K562 (cell line): Measurements from ENCODE around the gene TOMM70. TPM values are rescaled to one million over a fixed set of nuclear protein-coding genes. Genes with fewer than 3 reads are reported as not detected.

Source experiments
- BACH1 ChIP-seq: fragments of 200-800 bp; sonication (Bioruptor generic); IDR thresholded peaks from 2 replicates; pipeline ENCODE4 v1.6.1; 2016; ENCODE audit warnings: missing genetic modification characterization, missing compliant biosample characterization
- COPS2 ChIP-seq: fragments of 450-650 bp; conservative IDR thresholded peaks from 2 replicates; pipeline ENCODE4 v1.6.1; 2016; ENCODE audit warnings: mild to moderate bottlenecking, moderate library complexity
- HBP1 ChIP-seq: fragments of 450-650 bp; formaldehyde crosslinking; IDR thresholded peaks from 2 replicates; pipeline ENCODE4 v1.4.0; 2022; ENCODE audit warnings: missing genetic modification characterization
- RCOR1 ChIP-seq, 2 experiments: IDR thresholded peaks; 2 replicates each; pipeline ENCODE4 v1.6.1; 2012; ENCODE audit warnings: low read depth in 2 of 2, low read length in 2 of 2, borderline replicate concordance in 1 of 2, improper control_type of control experiment in 1 of 2
- STAG1 ChIP-seq: sonication (generic); formaldehyde crosslinking; IDR thresholded peaks from 2 replicates; pipeline ENCODE4 v1.5.0; 2020; ENCODE audit warnings: missing genetic modification reagents, borderline replicate concordance
- ZBTB2 ChIP-seq: fragments of 450-650 bp; IDR thresholded peaks from 2 replicates; pipeline ENCODE4 v1.6.1; 2016; ENCODE audit warnings: antibody characterized with exemption
- polyA plus RNA-seq, 8 experiments: library from polyadenylated mRNA; depleted of rRNA in 4 of 8; stranded (reverse) in 5 of 8; unstranded in 3 of 8; fragments of >200 nt; fragmentation: Nextera tagmentation in 2 of 8; fragmentation: Illumina TruSeq in 1 of 8; extraction: Ambion mirVana in 2 of 8; extraction: Trizol in 1 of 8; gene quantifications; 2 replicates each; pipeline versions ENCODE4 v1.2.1 to v1.2.3, GENCODE V29; 2011 to 2014; ENCODE audit warnings: inconsistent platforms in 1 of 8, missing spikeins in 1 of 8
- total RNA-seq, 7 experiments: library from RNA; depleted of rRNA in 6 of 7; stranded (reverse); fragments of >200 nt in 6 of 7; fragmentation: Illumina TruSeq in 2 of 7; extraction: Trizol in 2 of 7; gene quantifications; 2 replicates each; pipeline versions ENCODE4 v1.2.1 to v1.2.3, GENCODE V29; 2011 to 2021; ENCODE audit warnings: low replicate concordance in 1 of 7
- TF ChIP-seq, protein P1 (sequence below): fragments of 450-650 bp; IDR thresholded peaks from 2 replicates; pipeline ENCODE4 v1.6.1; 2016; ENCODE audit warnings: mild to moderate bottlenecking, moderate library complexity
- TF ChIP-seq, protein P2 (sequence below), 2 experiments: IDR thresholded peaks; 2 replicates each; pipeline ENCODE4 v1.6.1; 2011; ENCODE audit warnings: borderline replicate concordance in 1 of 2, control low read depth in 1 of 2, low read depth in 1 of 2, low read length in 1 of 2, mild to moderate bottlenecking in 1 of 2, mixed read lengths in 1 of 2, moderate library complexity in 1 of 2; ENCODE audit not compliant: insufficient read depth in 1 of 2, insufficient read length in 1 of 2, poor library complexity in 1 of 2, severe bottlenecking in 1 of 2; ENCODE audit errors: extremely low read depth in 1 of 2
- TF ChIP-seq, protein P3 (sequence below): IDR thresholded peaks from 2 replicates; pipeline ENCODE4 v1.6.1; 2016; ENCODE audit warnings: missing genetic modification characterization, missing compliant biosample characterization

The TOMM70 gene
- total and polyA plus RNA-seq, 9 of the 15 experiments (the other 6 are each of a cell fraction or from before 2014, with no cell fraction given): 17.5 to 75.6 (median 54.9) TPM

- TF ChIP-seq, protein P1, sequence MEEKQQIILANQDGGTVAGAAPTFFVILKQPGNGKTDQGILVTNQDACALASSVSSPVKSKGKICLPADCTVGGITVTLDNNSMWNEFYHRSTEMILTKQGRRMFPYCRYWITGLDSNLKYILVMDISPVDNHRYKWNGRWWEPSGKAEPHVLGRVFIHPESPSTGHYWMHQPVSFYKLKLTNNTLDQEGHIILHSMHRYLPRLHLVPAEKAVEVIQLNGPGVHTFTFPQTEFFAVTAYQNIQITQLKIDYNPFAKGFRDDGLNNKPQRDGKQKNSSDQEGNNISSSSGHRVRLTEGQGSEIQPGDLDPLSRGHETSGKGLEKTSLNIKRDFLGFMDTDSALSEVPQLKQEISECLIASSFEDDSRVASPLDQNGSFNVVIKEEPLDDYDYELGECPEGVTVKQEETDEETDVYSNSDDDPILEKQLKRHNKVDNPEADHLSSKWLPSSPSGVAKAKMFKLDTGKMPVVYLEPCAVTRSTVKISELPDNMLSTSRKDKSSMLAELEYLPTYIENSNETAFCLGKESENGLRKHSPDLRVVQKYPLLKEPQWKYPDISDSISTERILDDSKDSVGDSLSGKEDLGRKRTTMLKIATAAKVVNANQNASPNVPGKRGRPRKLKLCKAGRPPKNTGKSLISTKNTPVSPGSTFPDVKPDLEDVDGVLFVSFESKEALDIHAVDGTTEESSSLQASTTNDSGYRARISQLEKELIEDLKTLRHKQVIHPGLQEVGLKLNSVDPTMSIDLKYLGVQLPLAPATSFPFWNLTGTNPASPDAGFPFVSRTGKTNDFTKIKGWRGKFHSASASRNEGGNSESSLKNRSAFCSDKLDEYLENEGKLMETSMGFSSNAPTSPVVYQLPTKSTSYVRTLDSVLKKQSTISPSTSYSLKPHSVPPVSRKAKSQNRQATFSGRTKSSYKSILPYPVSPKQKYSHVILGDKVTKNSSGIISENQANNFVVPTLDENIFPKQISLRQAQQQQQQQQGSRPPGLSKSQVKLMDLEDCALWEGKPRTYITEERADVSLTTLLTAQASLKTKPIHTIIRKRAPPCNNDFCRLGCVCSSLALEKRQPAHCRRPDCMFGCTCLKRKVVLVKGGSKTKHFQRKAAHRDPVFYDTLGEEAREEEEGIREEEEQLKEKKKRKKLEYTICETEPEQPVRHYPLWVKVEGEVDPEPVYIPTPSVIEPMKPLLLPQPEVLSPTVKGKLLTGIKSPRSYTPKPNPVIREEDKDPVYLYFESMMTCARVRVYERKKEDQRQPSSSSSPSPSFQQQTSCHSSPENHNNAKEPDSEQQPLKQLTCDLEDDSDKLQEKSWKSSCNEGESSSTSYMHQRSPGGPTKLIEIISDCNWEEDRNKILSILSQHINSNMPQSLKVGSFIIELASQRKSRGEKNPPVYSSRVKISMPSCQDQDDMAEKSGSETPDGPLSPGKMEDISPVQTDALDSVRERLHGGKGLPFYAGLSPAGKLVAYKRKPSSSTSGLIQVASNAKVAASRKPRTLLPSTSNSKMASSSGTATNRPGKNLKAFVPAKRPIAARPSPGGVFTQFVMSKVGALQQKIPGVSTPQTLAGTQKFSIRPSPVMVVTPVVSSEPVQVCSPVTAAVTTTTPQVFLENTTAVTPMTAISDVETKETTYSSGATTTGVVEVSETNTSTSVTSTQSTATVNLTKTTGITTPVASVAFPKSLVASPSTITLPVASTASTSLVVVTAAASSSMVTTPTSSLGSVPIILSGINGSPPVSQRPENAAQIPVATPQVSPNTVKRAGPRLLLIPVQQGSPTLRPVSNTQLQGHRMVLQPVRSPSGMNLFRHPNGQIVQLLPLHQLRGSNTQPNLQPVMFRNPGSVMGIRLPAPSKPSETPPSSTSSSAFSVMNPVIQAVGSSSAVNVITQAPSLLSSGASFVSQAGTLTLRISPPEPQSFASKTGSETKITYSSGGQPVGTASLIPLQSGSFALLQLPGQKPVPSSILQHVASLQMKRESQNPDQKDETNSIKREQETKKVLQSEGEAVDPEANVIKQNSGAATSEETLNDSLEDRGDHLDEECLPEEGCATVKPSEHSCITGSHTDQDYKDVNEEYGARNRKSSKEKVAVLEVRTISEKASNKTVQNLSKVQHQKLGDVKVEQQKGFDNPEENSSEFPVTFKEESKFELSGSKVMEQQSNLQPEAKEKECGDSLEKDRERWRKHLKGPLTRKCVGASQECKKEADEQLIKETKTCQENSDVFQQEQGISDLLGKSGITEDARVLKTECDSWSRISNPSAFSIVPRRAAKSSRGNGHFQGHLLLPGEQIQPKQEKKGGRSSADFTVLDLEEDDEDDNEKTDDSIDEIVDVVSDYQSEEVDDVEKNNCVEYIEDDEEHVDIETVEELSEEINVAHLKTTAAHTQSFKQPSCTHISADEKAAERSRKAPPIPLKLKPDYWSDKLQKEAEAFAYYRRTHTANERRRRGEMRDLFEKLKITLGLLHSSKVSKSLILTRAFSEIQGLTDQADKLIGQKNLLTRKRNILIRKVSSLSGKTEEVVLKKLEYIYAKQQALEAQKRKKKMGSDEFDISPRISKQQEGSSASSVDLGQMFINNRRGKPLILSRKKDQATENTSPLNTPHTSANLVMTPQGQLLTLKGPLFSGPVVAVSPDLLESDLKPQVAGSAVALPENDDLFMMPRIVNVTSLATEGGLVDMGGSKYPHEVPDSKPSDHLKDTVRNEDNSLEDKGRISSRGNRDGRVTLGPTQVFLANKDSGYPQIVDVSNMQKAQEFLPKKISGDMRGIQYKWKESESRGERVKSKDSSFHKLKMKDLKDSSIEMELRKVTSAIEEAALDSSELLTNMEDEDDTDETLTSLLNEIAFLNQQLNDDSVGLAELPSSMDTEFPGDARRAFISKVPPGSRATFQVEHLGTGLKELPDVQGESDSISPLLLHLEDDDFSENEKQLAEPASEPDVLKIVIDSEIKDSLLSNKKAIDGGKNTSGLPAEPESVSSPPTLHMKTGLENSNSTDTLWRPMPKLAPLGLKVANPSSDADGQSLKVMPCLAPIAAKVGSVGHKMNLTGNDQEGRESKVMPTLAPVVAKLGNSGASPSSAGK: 0 out of 2 replicates have a peak, but pooled peaks have one; percentile 31
- TF ChIP-seq COPS2: no peak
- no peak for TF ChIP-seq STAG1 (CRISPR knock-in tag)
- no peak for TF ChIP-seq HBP1
- TF ChIP-seq RCOR1 (IDR thresholded peaks at IDR 0.05; ENCODE audit: borderline replicate concordance in 1 of 2, low read depth in 2 of 2, low read length in 2 of 2): no peak
- TF ChIP-seq, protein P2, sequence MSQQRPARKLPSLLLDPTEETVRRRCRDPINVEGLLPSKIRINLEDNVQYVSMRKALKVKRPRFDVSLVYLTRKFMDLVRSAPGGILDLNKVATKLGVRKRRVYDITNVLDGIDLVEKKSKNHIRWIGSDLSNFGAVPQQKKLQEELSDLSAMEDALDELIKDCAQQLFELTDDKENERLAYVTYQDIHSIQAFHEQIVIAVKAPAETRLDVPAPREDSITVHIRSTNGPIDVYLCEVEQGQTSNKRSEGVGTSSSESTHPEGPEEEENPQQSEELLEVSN (IDR thresholded peaks at IDR 0.05; ENCODE audit: borderline replicate concordance in 1 of 2, extremely low read depth in 1 of 2, insufficient read depth in 1 of 2, insufficient read length in 1 of 2, low read depth in 1 of 2, low read length in 1 of 2, poor library complexity in 1 of 2, severe bottlenecking in 1 of 2): peak; percentile 2 to 14
- TF ChIP-seq, protein P3, sequence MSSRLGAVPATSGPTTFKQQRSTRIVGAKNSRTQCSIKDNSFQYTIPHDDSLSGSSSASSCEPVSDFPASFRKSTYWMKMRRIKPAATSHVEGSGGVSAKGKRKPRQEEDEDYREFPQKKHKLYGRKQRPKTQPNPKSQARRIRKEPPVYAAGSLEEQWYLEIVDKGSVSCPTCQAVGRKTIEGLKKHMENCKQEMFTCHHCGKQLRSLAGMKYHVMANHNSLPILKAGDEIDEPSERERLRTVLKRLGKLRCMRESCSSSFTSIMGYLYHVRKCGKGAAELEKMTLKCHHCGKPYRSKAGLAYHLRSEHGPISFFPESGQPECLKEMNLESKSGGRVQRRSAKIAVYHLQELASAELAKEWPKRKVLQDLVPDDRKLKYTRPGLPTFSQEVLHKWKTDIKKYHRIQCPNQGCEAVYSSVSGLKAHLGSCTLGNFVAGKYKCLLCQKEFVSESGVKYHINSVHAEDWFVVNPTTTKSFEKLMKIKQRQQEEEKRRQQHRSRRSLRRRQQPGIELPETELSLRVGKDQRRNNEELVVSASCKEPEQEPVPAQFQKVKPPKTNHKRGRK: no peak
- 0 out of 2 replicates have a peak, but pooled peaks have one; percentile 30 for TF ChIP-seq ZBTB2
- no peak for TF ChIP-seq BACH1
Observed at GRCh38 chr3:100401674-100402041, 769 bp upstream of the TOMM70 start (continued).
